ENCODE results near the gene TRAPPC12.

Gene TRAPPC12

GRCh38 chr2:3516831-3517230, 137.3 kb downstream of the TRAPPC12 start:
- DNase-seq = no peak

DNA sequence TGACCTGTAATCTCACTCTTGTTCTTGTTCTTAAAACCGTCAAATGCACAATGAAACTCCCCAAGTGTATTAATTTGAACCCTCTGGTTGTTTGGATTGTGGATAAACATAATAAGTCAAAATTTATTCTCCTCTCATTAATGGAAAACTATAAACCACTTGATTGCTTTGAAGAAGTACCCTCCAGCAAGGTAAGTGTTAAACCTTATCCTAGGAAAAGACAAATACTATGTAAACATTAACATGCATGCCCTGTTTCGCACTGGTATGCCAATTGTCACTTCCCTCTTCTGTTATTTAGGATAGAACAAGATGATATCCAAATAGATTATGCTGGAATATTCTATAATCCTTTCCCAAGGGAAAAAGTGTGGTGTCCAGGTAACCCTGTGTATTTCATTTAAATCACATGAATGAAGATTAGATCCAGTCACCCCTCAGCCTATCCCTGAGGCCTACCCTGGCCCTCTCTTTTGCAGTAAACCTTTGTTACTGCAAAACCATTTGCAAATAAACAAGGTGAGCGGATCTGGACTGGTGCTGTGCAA, 138.5 kb downstream of the TRAPPC12 start:
- no peak for DNase-seq

- DNase-seq = peak; percentile 99
These were observed 139.2 kb downstream of the TRAPPC12 start for GRCh38 chr2:3518496-3519254.

DNA sequence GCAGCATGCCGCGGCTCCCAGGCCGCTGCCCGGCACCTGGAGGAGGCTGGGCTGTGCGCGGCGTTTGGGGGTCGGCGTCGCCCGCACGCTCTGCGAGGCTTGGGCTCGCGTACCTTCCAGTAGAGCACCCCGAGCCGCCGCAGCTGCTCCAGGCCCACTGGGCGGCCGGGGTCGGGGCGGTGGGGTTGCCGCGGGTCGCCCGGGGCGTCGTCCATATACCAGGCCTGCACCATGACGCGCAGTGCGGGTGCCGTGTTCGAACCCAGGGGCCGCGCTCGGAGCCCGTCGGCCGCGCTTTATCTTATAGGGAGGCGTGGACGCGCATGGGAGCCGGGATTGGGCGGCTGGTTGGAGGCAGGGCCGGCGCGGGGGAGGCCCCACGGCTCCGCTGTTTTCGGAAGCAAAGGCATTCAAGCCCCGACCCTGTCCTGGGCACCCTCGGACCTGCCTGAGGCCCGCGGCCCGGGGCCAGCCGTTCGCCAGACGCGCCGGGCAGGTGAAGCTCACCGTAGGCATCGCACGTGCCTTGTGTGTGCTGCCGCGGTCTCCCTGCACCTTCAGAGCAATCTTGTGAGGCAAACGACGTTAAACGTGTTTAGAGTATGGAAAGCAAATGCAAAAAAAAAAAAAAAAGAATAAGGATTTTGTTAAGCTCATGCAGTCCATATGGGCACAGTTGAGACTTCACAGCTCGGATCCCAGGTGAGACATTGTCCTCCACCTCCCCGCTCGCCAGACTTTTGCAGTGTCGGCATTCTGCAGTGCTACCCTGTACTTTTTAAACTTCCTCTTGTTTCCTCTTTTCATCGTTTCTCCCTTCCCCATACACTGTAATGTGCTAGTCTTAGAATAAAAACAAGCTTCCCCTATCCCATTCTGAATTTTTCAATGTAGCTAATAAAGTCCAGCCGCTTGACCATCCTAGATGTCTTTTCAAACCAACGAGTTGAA, 140.0 kb downstream of the TRAPPC12 start, which contains the start of gene ADI1:
TSS of gene ADI1 (minus strand) at position 277 of the 951 bp plus-strand sequence. CDS start at position 233, 44 bp downstream.
- peak; percentile 73 for DNase-seq

GRCh38 chr2:3520591-3520990, 141.1 kb downstream of the TRAPPC12 start:
- no peak for DNase-seq

GRCh38 chr2:3522961-3523421, 143.5 kb downstream of the TRAPPC12 start:
- DNase-seq = no peak

GRCh38 chr2:3523551-3524041, 144.1 kb downstream of the TRAPPC12 start:
- no peak for DNase-seq

DNA sequence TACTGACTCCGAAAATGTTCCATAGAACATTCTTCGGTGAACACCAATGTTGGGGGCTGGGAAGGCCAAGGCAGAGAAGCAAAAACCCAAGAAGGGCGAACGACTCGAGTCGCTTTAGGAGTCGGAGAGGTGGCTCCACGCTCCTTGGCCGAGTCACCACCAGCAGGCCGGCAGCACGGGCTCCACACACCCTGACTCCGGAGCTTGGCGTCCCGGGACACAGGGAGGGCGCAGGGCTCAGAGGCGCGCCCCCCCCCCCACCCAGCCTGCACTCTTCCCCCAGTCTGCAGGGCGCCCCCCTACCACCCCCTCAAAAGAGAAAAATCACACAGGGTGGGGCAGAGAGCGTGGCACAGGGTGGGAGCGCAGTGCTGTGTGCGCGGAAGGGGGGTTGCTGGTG, 147.4 kb downstream of the TRAPPC12 start:
- no peak for DNase-seq

GRCh38 chr2:3527886-3528785, 148.6 kb downstream of the TRAPPC12 start:
- DNase-seq = no peak
